H1 (cell line): ENCODE data around the gene DOC2A. TPM values are rescaled to one million over a fixed set of nuclear protein-coding genes. Genes with fewer than 3 reads are reported as not detected.

Experiments
- CTCF ChIA-PET: fragments of 300-600 bp; sonication (Branson Sonifier 250); formaldehyde crosslinking; loops from one replicate; lab custom pipeline; 2021; ENCODE audit not compliant: partially characterized antibody; lab: Charles Lee
- POLR2A ChIA-PET: fragments of 300-600 bp; sonication (Branson Sonifier 250); formaldehyde crosslinking; loops from one replicate; lab custom pipeline; 2021; ENCODE audit warnings: inconsistent platforms; ENCODE audit not compliant: partially characterized antibody; lab: Charles Lee
- DNase-seq, 2 experiments: peaks; one replicate each; pipeline versions ENCODE4 v3.0.0 to v3.0.0-alpha.2; 2010 to 2022; ENCODE audit warnings: low spot score in 2 of 2, low read depth in 1 of 2, mixed read lengths in 1 of 2
- FAIRE-seq: peaks from 2 replicates; lab custom pipeline; 2011; peaks lifted over from hg19 to GRCh38; lab: Jason Lieb, UNC
- H2AFZ ChIP-seq: 2 replicates; pipeline ENCODE4 v1.8.1; 2012; ENCODE audit warnings: low read length, inconsistent platforms
- H2AK5ac ChIP-seq: 2 replicates; pipeline ENCODE4 v1.6.1; 2013; ENCODE audit warnings: low read depth, low read length
- H2BK120ac ChIP-seq: replicated peaks from 2 replicates; pipeline ENCODE3; 2013; ENCODE audit warnings: low read depth, low read length, inconsistent platforms
- H2BK12ac ChIP-seq: 2 replicates; pipeline ENCODE4 v1.6.1; 2013; ENCODE audit warnings: low read depth, low read length
- H2BK15ac ChIP-seq: 2 replicates; pipeline ENCODE4 v1.6.1; 2013; ENCODE audit warnings: low read length
- H2BK20ac ChIP-seq: 2 replicates; pipeline ENCODE4 v1.6.1; 2013; ENCODE audit warnings: low read length
- H2BK5ac ChIP-seq: 2 replicates; pipeline ENCODE4 v1.6.1; 2013; ENCODE audit warnings: low read depth, low read length
- H3K14ac ChIP-seq: 2 replicates; pipeline ENCODE4 v1.6.1; 2013; ENCODE audit warnings: inconsistent platforms; ENCODE audit not compliant: insufficient read length
- H3K18ac ChIP-seq: 2 replicates; pipeline ENCODE4 v1.6.1; 2013; ENCODE audit warnings: low read length; ENCODE audit errors: extremely low read depth
- H3K23ac ChIP-seq: 2 replicates; pipeline ENCODE4 v1.6.1; 2013; ENCODE audit warnings: inconsistent platforms; ENCODE audit not compliant: insufficient read length
- H3K23me2 ChIP-seq: 2 replicates; pipeline ENCODE4 v1.6.1; 2013; ENCODE audit warnings: low read depth, low read length
- H3K27ac ChIP-seq: 2 replicates; pipeline ENCODE4 v1.6.1; 2011; ENCODE audit warnings: low read depth, low read length, inconsistent platforms
- H3K27me3 ChIP-seq, 4 experiments: replicated peaks in 1 of 4; 1 replicate in 1 of 4; 2 replicates in 3 of 4; pipeline versions ENCODE4 v1.6.1 to v1.8.1; 2011 to 2013; ENCODE audit warnings: low read length in 3 of 4, mild to moderate bottlenecking in 3 of 4, inconsistent platforms in 2 of 4, mixed read lengths in 2 of 4, moderate library complexity in 1 of 4; ENCODE audit not compliant: control insufficient read depth in 3 of 4, insufficient read depth in 3 of 4; ENCODE audit errors: extremely low read depth in 1 of 4
- H3K36me3 ChIP-seq, 4 experiments: 2 replicates each; pipeline versions ENCODE4 v1.6.1 to v1.8.1; 2011 to 2013; ENCODE audit warnings: mild to moderate bottlenecking in 4 of 4, low read length in 3 of 4, moderate library complexity in 2 of 4, control low read depth in 1 of 4, inconsistent platforms in 1 of 4; ENCODE audit not compliant: insufficient read depth in 4 of 4, control insufficient read depth in 2 of 4
- H3K4ac ChIP-seq: replicated peaks from 2 replicates; pipeline ENCODE3; 2013; ENCODE audit warnings: low read length, low read depth, mixed read lengths, inconsistent platforms; ENCODE audit not compliant: insufficient read length
- H3K4me1 ChIP-seq, 4 experiments: replicated peaks in 1 of 4; 1 replicate in 1 of 4; 2 replicates in 3 of 4; pipeline versions ENCODE4 v1.6.1 to v1.8.1; 2011 to 2013; ENCODE audit warnings: low read length in 3 of 4, inconsistent platforms in 2 of 4, mixed read lengths in 1 of 4; ENCODE audit not compliant: insufficient read depth in 4 of 4, control insufficient read depth in 3 of 4
- H3K4me2 ChIP-seq, 2 experiments: 2 replicates each; pipeline versions ENCODE4 v1.6.1 to v1.8.1; 2011 to 2013; ENCODE audit warnings: low read depth in 2 of 2, low read length in 2 of 2, control low read depth in 1 of 2, inconsistent platforms in 1 of 2, mild to moderate bottlenecking in 1 of 2; ENCODE audit not compliant: insufficient read depth in 1 of 2
- H3K4me3 ChIP-seq, 4 experiments: fragments of 200-600, 300-600 bp in 1 of 4; sonication (generic), shearing (Covaris generic), sonication (Bioruptor Twin) in 1 of 4; 2 replicates each; pipeline versions ENCODE4 v1.5.1 to v1.8.1; 2011 to 2016; ENCODE audit warnings: low read length in 4 of 4, low read depth in 3 of 4, control low read depth in 2 of 4, inconsistent platforms in 2 of 4, mild to moderate bottlenecking in 2 of 4, mixed read lengths in 1 of 4, moderate library complexity in 1 of 4; ENCODE audit not compliant: insufficient read depth in 2 of 4; ENCODE audit errors: extremely low read depth in 1 of 4
- H3K56ac ChIP-seq: replicated peaks from 2 replicates; pipeline ENCODE3; 2013; ENCODE audit warnings: low read depth, mild to moderate bottlenecking, mixed read lengths, low read length, inconsistent platforms; ENCODE audit not compliant: insufficient read length
- H3K79me1 ChIP-seq: 2 replicates; pipeline ENCODE4 v1.6.1; 2013; ENCODE audit warnings: low read depth, low read length, control low read depth
- H3K79me2 ChIP-seq, 2 experiments: 2 replicates each; pipeline versions ENCODE4 v1.6.1 to v1.8.1; 2012 to 2013; ENCODE audit warnings: low read length in 2 of 2, mild to moderate bottlenecking in 2 of 2, inconsistent platforms in 1 of 2; ENCODE audit not compliant: insufficient read depth in 2 of 2, control insufficient read depth in 1 of 2
- H3K9ac ChIP-seq, 4 experiments: replicated peaks in 1 of 4; 1 replicate in 1 of 4; 2 replicates in 3 of 4; pipeline versions ENCODE4 v1.6.1 to v1.8.1; 2011 to 2013; ENCODE audit warnings: low read depth in 3 of 4, low read length in 3 of 4, control low read depth in 2 of 4, mild to moderate bottlenecking in 2 of 4, moderate library complexity in 2 of 4, inconsistent platforms in 1 of 4; ENCODE audit errors: extremely low read depth in 1 of 4
- H3K9me3 ChIP-seq, 2 experiments: 2 replicates each; pipeline versions ENCODE4 v1.6.1 to v1.8.1; 2012 to 2013; ENCODE audit warnings: mild to moderate bottlenecking in 2 of 2, moderate library complexity in 2 of 2, control low read depth in 1 of 2, inconsistent platforms in 1 of 2, low read depth in 1 of 2, low read length in 1 of 2, mixed read lengths in 1 of 2; ENCODE audit not compliant: insufficient read depth in 2 of 2
- H4K20me1 ChIP-seq, 2 experiments: replicated peaks in 1 of 2; 2 replicates each; pipeline versions ENCODE3 to v1.8.1; 2011 to 2013; ENCODE audit warnings: inconsistent platforms in 2 of 2, low read length in 2 of 2, mild to moderate bottlenecking in 1 of 2; ENCODE audit not compliant: insufficient read depth in 2 of 2, control insufficient read depth in 1 of 2
- H4K5ac ChIP-seq: 2 replicates; pipeline ENCODE4 v1.6.1; 2013; ENCODE audit warnings: low read length, low read depth, mixed read lengths, inconsistent platforms; ENCODE audit not compliant: insufficient read length
- H4K8ac ChIP-seq: 2 replicates; pipeline ENCODE4 v1.8.0; 2013; ENCODE audit warnings: mild to moderate bottlenecking, moderate library complexity, low read length, inconsistent platforms; ENCODE audit not compliant: insufficient read depth; ENCODE audit errors: extremely low read depth
- H4K91ac ChIP-seq: replicated peaks from 2 replicates; pipeline ENCODE3; 2013; ENCODE audit warnings: low read length, mixed read lengths, inconsistent platforms; ENCODE audit not compliant: insufficient read length
- ATF3 ChIP-seq: IDR thresholded peaks from 2 replicates; pipeline ENCODE4 v1.6.1; 2011; ENCODE audit warnings: low read depth, mild to moderate bottlenecking, low read length; ENCODE audit not compliant: insufficient read depth
- EZH2 ChIP-seq: fragments of 200-600 bp; sonication (generic); IDR thresholded peaks from 2 replicates; pipeline ENCODE4 v1.7.1; 2012; ENCODE audit warnings: low read depth, mild to moderate bottlenecking, moderate library complexity, low read length, inconsistent platforms; ENCODE audit not compliant: severe bottlenecking
- GABPA ChIP-seq: IDR thresholded peaks from 2 replicates; pipeline ENCODE4 v1.6.1; 2011; ENCODE audit warnings: mild to moderate bottlenecking, low read length, moderate library complexity, borderline replicate concordance; ENCODE audit not compliant: insufficient read depth
- HDAC2 ChIP-seq, 2 experiments: fragments of 300-600 bp in 1 of 2; sonication (generic) in 1 of 2; IDR thresholded peaks; 2 replicates each; pipeline ENCODE4 v1.6.1; 2011 to 2012; ENCODE audit warnings: low read depth in 2 of 2, low read length in 2 of 2, mild to moderate bottlenecking in 2 of 2, moderate library complexity in 2 of 2, borderline replicate concordance in 1 of 2, inconsistent platforms in 1 of 2
- KDM1A ChIP-seq: fragments of 200-600, 300-600 bp; sonication (generic); IDR thresholded peaks from 2 replicates; pipeline ENCODE4 v1.7.1; 2016; ENCODE audit warnings: mild to moderate bottlenecking, low read length, borderline replicate concordance
- KDM4A ChIP-seq: IDR thresholded peaks from one replicate; pipeline ENCODE4 v1.7.1; 2012; ENCODE audit warnings: low read depth, mild to moderate bottlenecking, moderate library complexity, low read length, inconsistent platforms; ENCODE audit not compliant: severe bottlenecking
- MAX ChIP-seq: IDR thresholded peaks from 2 replicates; pipeline ENCODE4 v1.6.1; 2012; ENCODE audit warnings: inconsistent platforms
- USF2 ChIP-seq: IDR thresholded peaks from 2 replicates; pipeline ENCODE4 v1.6.1; 2011; ENCODE audit warnings: low read length, improper control_type of control experiment
- WGBS, 2 experiments: shearing (Covaris generic) in 1 of 2; methylation state at CpG; one replicate each; pipeline versions ENCODE4 v1.1.6 to v1.1.7; 2013 to 2015; ENCODE audit warnings: low lambda C conversion rate in 2 of 2, mixed read lengths in 2 of 2, inconsistent platforms in 1 of 2, low coverage in 1 of 2, missing lambda C conversion rate in 1 of 2; ENCODE audit not compliant: insufficient replicate concordance in 2 of 2, insufficient coverage in 1 of 2, insufficient read length in 1 of 2; ENCODE audit errors: extremely low coverage in 1 of 2, missing lambda C conversion rate in 1 of 2; 5-methylcytosine and 5-hydroxymethylcytosine counted together
- polyA plus RNA-seq, 7 experiments: library from polyadenylated mRNA; depleted of rRNA in 3 of 7; stranded (reverse) in 5 of 7; unstranded in 2 of 7; fragments of >200 nt in 5 of 7; fragments of 200-250 nt in 2 of 7; gene quantifications; 1 replicate in 5 of 7; 2 replicates in 1 of 7; 4 replicates in 1 of 7; pipeline versions ENCODE4 v1.2.1 to v1.2.3, GENCODE V29; 2011 to 2013; ENCODE audit warnings: missing spikeins in 2 of 7, mixed read lengths in 2 of 7
- total RNA-seq: library from RNA; stranded (reverse); fragmentation: NEBNext Ultra II Directional; extraction: Animal tissue kit (Norgen Biotek cat#: 25700); gene quantifications from 2 replicates; pipeline ENCODE4 v1.2.1, GENCODE V29; 2021

The DOC2A gene
- total and polyA plus RNA-seq, 2 of the 8 experiments (the other 6 are each of a cell fraction or from before 2014, with no cell fraction given): 13.9 to 20.7 TPM

- Histone ChIP-seq H2BK12ac (no peak overlapping the region), H3K9me3 (no peaks in the 10 kb centered on the region), H3K18ac (no peak overlapping the region), H2AFZ (no peak overlapping the region), H4K91ac (no peak overlapping the region), H2BK120ac (no peak overlapping the region), H3K36me3 (peaks cover 0 to 10% (median 6%) of the 10 kb centered on the region in 4 experiments; a peak in 6 of 8 replicates), H3K23me2 (no peaks in the 10 kb centered on the region), H3K27me3 (peaks cover 0 to 4% (median under 1%) of the 10 kb centered on the region in 4 experiments; a peak in 3 of 7 replicates), H4K5ac (no peak overlapping the region), H3K4me1 (peaks cover 0 to 15% (median 6%) of the 10 kb centered on the region in 4 experiments; a peak in 5 of 7 replicates), H3K23ac (no peak overlapping the region), H3K4me2 (no peak overlapping the region), H3K56ac (no peak overlapping the region), H3K9ac (no peak overlapping the region), H4K8ac (no peak overlapping the region), H3K14ac (no peak overlapping the region), H2AK5ac (no peak overlapping the region), H3K27ac (no peak overlapping the region), H2BK5ac (no peak overlapping the region), H3K4ac (no peak overlapping the region), H4K20me1 (peaks cover 3 to 10% of the 10 kb centered on the region in 2 experiments), H2BK20ac (no peak overlapping the region), H3K4me3 (no peak overlapping the region), H3K79me1 (no peaks in the 10 kb centered on the region; the same call in 1 of the 2 replicates), H3K79me2 (no peaks in the 10 kb centered on the region), H2BK15ac (no peak overlapping the region)
- ChIA-PET POLR2A (interaction anchor here (0.6 to 4.9 kb wide), 9 partner anchors 9 to 191 kb away, joined by 3 to 34 read pairs (median 4); partner anchors contain the start of genes ASPHD1, HIRIP3 and INO80E), CTCF (interaction anchor here (0.7 to 2.8 kb wide), 12 partner anchors 10 to 116 kb away, joined by 3 to 11 read pairs (median 6); partner anchors contain the start of gene C16orf92)
- DNase-seq (no peak), FAIRE-seq (no peak)
- WGBS, 2 experiments: 95% methylated on average over 18 of the region's 19 CpGs; no CpG with 5 or more reads in 1 of the 2 experiments
- TF ChIP-seq KDM4A (no peak), EZH2 (no peak), HDAC2 (IDR thresholded peaks at IDR 0.05; ENCODE audit: borderline replicate concordance in 1 of 2, low read depth in 2 of 2, low read length in 2 of 2) (no peak), GABPA (no peak), USF2 (no peak), MAX (no peak), KDM1A (no peak), ATF3 (no peak)
Observed at GRCh38 chr16:30004424-30004776, 6.4 kb downstream of the DOC2A start.
